ENCODE data around the gene XAB2.
"Not testable (repeated sequence)": the region's sequence is repeated elsewhere in the genome, so short reads cannot be mapped to it uniquely, and the experiment has no call there.

The XAB2 gene

DNA sequence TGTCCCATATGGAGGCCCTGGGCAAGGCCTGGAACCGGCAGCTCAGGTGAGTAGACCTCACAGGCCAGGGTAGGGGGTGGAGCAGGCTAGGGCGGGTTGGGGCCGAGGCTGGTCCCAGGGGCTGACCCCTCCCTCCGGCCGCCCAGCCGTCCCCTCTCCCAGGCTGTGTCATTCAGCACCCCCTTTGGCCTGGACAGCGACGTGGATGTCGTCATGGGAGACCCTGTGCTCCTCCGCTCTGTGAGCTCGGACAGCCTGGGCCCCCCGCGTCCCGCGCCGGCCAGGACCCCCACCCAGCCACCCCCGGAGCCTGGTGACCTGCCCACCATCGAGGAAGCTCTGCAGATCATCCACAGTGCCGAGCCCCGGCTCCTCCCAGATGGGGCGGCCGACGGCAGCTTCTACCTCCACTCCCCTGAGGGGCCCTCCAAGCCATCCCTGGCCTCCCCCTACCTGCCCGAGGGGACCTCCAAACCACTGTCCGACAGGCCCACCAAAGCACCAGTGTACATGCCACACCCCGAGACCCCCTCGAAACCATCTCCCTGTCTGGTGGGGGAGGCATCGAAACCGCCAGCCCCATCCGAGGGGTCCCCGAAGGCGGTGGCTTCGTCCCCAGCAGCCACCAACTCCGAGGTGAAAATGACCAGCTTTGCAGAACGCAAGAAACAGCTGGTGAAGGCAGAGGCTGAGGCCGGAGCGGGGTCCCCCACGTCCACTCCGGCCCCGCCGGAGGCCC, 17.6 kb downstream of the XAB2 start:
- no peak for DNase-seq

DNA sequence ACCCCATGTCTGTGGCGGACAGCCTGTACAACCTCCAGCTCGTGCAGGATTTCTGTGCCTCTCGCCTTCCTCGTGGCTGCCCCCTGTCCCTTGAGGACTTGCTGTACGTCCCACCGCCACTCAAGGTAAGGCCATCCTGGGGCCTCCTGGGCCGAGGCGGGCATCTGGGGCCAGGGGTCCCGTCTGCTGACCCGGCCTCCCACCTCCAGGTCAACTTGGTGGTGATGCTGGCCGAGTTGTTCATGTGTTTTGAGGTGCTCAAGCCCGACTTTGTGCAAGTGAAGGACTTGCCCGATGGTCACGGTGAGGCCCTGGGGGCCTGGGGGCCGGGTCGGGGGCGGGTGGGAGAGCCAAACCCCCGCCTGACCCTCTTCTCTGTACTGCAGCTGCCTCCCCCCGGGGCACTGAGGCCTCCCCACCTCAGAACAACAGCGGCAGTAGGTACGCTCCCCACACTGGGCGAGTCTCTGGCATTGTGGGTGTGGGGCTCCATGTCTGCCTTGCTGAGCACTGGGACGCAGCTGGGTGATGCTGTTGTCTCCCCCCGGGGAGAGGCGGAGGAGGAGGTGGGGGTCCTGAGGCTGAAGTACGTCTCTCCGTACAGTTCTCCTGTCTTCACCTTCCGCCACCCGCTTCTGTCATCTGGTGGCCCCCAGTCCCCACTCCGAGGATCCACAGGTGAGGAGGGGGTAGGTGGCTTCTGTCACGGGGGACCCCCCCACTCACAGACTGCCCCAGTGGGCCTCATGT, 18.7 kb downstream of the XAB2 start:
- DNase-seq = no peak

DNA sequence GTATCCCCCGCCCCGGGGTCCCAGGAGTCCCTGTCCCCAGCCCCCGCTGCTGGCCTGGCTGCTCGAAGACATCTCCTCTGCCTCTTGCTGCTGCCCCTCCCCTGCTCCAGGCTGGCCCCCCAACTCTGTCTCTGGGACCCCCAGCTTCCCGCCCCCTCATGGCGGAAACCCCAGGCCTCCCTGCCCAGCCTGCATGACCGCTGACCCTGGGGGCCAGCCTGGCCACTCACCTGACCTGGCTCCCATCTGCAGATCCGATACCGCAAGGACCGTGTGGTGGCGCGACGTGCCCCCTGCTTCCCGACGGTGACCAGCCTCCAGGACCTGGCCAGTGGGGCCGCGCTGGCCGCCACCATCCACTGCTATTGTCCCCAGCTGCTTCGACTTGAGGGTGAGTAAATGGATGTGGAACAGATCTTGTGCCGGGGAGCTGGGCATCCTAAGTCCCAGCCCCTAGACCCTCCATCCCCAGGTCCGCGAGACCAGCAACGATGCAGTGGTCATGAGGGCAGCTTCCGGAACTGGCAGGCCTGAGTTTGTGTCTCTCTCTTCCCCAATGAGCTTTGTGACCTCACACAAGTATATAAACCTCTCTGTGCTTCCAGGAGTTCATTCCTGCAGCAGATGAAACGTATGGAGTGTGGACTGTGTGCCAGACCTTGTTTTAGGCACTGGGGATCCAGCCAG, 21.3 kb downstream of the XAB2 start:
- no peak for DNase-seq

DNA sequence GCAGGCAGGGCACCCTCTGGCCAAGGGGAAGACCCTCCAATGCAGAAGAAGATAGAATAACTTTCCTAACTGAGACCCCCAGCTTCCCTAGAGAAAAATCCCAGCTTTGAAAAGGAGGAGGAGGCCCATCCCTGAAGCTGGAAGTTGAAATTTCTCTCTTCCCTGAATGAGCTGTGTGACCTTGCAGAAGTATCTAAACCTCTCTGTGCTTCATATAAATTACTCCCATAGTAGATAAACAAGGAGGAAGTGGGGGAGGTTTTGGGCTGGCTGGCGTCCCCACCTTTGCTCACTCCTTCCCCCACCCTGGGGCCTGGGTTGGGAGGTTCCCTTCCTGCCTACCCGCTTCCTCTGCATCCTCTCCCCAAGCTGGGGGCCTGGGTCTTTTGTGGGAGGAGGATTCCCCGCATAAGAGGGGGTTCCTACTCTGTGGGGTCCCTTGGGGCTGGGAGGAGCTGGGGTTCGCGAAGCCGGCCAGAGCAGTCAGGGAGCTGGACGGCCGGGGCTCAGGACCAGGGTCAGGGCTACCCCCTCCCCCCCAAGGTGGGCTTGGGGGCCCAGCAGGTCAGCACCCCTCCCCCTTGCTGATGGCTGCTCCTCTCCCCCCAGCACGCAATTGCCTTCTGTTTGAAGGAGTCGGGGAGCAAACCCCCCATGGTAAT, 22.0 kb downstream of the XAB2 start:
- DNase-seq = no peak

DNA sequence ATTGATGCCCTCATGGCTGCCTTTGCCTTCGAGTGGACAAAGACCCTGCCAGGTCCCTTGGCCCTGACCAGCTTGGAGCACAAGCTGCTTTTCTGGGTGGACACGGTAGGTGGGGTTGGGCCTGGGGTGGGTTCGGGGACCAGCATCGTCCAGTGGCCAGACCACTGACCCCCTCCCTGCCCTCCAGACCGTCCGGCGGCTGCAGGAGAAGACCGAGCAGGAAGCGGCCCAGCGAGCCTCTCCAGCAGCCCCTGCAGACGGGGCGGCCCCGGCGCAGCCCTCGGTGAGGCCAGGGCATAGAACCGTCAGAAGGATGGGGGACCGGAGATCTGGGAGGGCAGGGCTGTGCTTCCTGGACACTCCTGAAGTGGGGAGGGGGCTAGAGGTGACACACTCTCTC, 23.1 kb downstream of the XAB2 start:
- no peak for DNase-seq

DNA sequence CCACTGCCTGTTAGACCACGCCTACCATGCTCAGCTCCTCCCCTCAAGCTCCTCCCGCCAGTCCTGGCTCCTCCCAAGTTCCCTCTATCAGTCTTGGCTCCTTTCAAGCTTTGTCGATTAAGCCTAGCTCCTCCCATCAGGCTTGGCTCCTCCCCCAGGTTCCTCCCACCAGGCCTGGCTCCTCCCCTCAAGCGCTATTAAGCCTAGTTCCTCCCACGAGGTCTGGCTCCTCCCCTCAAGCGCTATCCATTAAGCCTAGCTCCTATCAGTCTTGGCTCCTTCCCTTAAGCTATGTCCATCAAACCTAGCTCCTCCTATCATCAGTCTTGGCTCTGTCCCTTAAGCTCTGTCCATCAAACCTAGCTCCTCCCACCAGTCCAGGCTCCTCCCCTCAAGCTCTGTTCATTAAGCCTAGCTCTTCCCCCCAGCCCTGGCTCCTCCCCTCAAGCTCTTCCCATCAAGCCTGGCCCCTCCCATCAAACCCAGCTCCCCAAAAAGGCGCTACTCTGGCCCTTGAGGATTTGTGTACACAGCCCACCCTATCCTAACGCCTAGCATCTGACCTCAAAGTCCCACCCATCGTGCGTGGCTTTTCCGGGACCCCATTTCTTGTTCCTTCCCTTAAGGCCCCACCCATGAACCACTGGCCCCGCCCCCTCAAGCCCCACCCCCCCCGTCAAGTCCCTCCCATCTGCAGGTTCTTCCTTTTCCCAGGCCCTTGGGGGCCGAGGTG, 23.7 kb downstream of the XAB2 start:
- DNase-seq = no peak

DNA sequence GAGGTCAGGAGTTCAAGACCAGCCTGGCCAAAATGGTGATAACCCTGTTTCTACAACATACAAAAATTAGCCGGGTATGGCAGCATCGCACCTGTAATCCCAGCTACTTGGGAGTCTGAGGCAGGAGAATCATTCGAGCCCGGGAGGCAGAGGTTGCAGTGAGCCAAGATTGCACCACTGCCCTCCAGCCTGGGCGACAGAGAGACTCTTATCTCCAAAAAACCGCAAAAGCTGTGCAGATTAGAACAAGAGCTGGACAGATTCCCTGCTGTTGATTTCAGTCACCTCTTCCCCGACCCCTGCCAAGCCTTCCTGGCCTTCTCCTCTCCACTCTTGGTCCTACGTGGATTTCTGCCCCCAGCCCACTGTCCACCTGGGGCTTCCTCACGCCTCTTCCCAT, 25.4 kb downstream of the XAB2 start:
- no peak for DNase-seq

DNA sequence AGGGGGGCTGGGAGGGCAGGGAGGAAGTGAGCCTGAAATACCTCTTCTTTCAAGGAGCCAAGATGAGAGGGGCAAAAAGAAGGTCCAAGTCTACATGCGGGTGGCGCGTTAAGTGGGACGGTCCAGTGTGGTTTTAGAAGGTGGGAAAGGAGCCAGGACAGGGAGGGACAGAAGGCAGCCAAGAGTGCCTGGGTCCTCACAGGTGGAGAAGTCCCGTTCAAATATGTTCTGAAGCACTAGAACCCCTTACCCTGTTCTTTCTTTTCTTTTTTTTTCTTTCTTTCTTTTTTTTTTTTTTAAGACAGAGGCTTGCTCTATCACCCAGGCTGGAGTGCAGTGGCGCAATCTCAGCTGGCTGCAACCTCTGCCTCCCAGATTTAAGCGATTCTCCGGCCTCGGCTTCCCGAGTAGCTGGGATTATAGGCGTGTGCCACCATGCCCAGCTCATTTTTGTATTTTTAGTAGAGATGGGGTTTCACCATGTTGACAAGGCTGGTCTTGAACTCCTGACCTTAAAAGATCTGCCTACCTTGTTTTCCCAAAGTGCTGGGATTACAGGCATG, 26.3 kb downstream of the XAB2 start:
- no peak for DNase-seq

DNA sequence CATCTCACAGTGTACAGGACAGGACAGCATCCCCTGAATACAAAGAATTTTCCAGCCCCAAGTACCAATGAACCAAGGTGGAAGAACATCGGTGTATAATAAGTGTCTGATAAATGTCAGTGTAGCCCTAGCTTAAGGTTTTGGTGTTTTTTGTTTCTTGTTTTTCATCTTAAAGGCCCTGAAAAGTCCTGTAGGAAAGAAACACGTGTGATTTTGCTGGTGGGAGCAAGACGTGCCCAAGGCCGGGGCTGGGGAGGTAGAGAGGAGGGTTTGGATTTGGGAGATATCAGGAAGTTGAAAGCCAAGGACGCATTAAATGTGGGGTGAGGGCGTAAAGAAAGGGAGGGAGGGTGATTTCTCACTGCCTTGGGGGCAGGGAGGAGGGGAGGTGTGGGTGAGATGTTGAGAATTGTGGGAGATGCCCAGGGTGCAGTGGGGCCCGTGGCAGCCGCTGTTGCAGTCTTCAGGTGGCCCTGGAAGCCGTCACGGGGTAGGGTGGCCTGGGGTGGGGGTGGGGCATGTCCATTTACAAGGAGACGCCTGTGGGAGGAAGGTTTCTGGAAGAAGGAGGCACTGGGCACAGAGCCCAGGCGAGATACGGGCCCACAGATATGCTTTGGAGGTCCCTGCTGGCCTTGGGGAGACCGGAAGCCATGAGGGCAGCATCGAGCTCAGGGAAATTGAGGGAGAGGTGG, 27.0 kb downstream of the XAB2 start:
- no peak for DNase-seq

DNA sequence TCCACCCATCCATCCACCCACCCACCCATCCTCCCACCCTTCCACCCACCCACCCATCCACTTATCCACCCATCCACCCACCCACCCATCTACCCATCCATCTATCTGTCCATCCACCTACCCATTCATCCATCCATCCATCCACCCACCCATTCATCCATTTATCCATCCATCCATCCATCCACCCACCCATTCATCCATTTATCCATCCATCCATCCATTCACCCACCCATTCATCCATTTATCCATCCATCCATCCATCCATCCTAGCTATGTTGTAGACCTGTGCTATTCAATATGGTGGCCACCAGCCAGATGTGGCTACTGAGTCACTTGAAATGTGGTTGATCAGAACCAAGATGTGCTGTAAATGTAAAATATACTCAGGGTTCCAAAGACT, 28.6 kb downstream of the XAB2 start:
- no peak for DNase-seq

DNA sequence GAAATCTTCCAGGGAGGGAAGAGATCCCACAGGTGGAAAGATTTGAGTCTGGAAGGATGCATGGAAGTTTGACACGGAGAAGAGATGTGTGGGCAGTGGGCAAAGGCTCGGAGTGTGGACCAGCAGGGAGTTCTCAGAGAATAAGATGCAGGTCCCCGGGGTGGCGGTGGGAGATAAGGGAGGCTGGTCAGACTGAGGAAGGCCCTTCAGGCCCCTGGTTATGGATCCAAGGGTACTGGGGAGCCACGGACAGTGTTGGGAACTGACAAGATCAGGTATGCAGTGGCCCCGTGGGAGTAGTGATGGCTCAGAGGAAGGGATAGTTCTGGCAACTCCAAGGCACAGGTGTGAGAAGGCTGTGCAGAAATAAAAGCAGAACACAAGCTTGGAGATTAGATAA, 31.2 kb downstream of the XAB2 start:
- no peak for DNase-seq

DNA sequence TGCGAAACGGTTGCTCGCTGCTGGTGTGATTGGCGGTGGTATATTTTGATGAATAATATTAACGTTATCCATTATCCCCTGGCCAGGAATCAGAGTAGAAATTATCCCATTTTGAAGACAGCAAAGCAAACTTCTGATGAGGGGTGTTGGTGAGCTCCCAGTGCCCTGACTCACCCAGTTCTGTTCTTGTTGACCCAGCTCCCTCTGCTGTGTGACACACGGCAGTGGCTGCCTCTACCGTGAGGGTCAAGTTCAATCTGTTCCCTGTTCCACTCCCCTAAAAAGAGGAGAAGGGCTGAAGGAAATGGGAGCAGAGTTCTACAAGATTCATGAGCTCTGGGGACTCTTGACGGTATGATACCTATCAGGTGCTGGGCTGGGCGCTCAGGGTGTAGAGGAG, 31.7 kb downstream of the XAB2 start:
- no peak for DNase-seq

DNA sequence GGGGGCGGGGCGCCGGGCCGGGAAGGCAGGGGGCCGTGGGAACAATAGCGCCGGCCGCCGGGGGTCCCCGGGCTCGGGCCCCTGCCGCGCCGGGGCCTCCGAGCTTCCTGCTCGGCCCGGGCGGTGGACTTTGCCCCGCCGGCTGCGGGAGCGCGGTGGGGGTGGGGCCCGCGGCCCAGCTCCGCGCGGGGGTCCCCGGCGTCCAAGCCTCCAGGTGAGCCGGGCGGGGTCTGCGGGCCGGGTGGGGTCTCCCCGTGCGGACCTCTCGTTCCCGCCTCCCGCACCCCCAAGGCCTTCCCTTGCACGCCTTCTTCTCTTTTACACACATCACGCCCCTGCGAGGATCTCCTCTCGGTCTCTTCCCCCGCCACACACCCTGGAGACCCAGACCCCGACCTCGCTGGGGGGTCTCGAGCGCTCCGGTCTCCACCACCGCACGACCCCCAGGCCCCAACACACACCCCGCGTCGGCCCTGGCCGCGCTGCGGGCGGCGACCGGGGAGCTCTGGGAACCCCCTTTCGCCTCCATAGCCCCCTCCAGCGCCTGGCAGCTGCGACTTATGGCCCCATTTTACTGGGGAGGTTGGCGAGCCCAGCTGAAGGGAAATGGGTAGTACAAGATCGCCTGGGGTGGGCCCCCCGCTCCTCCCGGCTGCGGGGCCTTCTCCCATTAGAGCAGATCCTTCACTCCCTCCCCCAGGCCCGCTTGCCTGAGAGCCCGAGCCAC, 33.0 kb downstream of the XAB2 start:
- DNase-seq = no peak

DNA sequence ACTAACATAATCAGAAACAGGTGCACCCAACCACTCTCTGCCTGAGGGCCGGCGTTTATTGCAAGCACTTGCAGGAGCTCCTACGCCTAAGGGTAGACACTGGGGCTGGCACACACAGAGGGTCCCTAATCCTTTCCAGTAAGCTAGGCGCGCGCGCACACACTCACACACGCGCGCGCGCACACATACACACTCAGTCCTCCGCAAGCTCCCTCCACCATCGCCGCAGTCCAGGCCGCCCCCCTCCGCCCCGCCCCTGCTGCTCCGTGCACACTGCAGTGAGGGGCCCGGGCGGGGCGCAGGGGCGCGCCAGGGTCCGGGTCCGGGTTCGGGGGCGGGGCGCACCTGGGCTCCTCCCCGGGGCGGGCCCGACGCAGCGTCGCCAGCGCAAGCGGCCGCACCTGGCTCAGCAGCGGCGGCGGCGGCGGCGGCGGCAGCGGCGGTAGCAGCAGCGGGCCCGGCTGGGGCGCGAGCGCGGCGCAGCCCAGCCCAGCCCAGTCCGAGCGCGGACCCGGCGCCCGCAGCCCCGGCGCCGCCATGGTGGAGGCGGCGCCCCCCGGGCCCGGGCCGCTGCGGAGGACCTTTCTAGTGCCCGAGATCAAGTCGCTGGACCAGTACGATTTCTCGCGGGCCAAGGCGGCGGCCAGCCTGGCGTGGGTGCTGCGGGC, 33.7 kb downstream of the XAB2 start, which contains the start of gene CAMSAP3:
Gene CAMSAP3, plus strand, starts transcription at position 398 of the 668 bp plus-strand sequence. Its CDS starts 140 bp downstream, at position 538.
- DNase-seq = peak; percentile 44

DNA sequence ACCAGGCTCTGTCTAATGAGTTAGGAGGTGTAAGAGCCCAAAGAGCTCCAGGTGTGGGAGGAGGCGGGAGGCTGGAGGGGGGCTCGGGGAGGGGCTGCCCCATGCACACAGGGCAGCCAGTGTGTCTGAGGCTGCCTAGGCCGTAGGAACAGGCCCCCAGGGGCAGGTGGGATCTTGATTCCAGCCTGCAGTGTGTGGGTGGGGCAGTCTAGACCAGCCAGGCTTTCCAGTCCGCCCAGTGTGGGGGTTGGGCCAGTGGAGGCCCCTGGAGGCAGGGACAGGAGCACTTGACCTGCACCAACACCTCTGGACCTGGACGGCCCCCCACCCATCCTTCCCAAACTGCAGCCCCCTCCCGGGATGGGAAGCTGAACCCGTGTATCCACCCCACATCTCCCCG, 39.1 kb downstream of the XAB2 start:
- DNase-seq = no peak

DNA sequence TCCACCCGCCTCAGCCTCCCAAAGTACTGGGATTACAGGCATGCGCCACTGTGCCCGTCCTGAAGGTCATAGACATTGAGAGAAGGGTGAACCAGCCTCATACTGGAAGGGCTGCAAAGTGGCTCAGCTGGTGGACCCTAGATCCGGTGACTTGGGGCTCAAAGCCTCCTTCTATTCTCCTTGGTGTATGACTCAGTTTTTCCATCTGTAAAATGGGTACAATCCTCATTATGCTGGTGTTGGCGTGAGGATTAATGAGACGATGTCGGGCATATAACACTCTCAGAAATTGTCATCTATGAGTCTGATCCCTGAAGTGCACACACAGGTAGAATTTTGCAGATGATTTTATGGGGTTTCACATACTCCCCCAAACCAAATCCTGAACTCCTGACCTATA, 39.5 kb downstream of the XAB2 start:
- no peak for DNase-seq

DNA sequence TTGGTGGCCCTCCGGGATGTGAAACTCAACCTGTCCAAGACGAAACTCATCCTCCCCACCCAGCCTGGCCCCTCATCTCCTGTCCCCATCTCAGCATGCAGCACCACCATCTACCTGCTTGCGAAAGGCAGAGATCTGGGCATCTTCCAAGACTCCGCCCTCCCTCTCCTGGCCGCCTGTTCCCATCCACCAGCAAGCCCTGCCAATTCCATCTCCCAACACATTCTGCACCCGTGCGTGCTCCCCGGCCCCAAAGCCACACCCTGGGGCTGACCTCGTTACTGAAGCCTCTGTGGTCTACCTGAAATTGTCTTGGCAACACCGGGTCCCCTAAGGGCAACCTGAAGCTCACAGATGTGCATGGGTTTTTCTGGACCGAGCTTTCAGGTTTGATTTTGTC, 46.9 kb downstream of the XAB2 start:
- no peak for DNase-seq

DNA sequence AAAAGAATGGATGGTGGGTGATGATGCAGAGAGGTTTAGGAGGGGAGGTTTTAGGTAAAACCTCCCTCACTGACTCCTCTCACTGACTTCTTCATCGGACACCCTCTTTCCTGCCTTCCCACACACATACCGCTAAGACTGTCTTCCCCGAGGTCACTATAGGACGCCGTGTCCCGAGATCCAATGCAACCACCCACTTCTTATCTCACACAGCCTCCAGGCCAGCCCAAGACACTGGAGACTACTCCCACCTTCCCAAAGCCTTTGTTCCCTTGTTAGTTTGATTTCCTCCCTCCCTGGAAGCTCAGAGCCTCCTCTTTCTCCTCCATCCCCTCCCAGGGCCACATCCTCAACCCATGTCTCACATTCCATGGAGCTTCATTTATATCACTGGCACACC, 50.2 kb downstream of the XAB2 start:
- DNase-seq = no peak

DNA sequence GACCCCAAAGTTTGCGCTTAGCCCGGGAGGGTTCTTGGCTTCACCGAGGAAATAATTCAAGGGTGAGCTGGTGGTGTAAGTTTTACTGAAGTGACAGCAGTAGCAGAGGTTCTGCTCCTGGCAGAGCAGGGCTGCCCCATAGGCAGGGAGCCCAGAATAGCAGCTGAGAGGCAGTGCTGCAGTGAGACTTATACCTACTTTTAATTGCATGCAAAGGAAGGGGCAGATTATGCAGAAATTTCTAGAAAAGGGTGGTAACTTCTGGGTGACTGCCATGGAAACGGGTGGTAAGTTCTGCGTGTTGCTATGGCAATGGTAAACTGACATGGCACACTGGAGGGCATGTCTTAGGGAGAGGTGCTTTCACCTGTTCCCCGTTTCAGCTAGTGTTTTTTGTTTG, 51.2 kb downstream of the XAB2 start:
- DNase-seq = no peak

DNA sequence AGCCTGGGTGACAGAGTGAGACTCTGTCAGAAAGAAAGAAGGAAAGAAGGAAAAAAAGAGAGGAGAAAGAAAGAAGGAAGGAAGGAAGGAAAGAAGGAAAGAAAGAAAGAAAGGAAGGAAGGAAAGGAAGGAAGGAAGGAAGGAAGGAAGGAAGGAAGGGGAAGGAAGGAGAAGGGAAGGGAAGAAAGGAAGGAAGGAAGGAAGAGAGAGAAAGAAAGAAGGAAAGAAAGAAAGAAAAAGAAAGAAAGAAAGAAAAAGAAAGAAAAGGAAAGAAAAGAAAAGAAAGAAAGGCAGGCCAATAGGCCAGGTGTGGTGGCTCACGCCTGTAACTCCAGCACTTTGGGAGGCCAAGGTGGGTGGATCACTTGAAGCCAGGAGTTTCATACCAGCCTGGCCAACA, 51.9 kb downstream of the XAB2 start:
- DNase-seq = not testable (repeated sequence)
